GM21619 (cell line): ENCODE results near the gene HNRNPA2B1.
"Not testable (repeated sequence)": the region's sequence is repeated elsewhere in the genome, so short reads cannot be mapped to it uniquely, and the experiment has no call there.

ENCODE experiments used
- ATAC-seq: cut with Tn5 transposase; IDR thresholded peaks from one replicate; pipeline ENCODE4 v1.9.1; 2021; ENCODE audit not compliant: unreplicated experiment

The HNRNPA2B1 gene

DNA sequence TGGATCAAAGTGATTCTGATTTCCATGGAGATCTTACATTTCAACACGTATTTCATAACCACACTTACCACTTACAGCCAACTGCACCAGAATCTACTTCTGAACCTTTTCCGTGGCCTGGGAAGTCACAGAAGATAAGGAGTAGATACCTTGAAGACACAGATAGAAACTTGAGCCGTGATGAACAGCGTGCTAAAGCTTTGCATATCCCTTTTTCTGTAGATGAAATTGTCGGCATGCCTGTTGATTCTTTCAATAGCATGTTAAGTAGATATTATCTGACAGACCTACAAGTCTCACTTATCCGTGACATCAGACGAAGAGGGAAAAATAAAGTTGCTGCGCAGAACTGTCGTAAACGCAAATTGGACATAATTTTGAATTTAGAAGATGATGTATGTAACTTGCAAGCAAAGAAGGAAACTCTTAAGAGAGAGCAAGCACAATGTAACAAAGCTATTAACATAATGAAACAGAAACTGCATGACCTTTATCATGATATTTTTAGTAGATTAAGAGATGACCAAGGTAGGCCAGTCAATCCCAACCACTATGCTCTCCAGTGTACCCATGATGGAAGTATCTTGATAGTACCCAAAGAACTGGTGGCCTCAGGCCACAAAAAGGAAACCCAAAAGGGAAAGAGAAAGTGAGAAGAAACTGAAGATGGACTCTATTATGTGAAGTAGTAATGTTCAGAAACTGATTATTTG, 15.3 kb downstream of the HNRNPA2B1 start:
- ATAC-seq, result no peak

- not testable (repeated sequence) for ATAC-seq
Observed at GRCh38 chr7:26184281-26185101, 16.1 kb downstream of the HNRNPA2B1 start.

GRCh38 chr7:26183545-26184280, 16.8 kb downstream of the HNRNPA2B1 start:
- no peak for ATAC-seq

- ATAC-seq, result no peak
Observed at GRCh38 chr7:26182706-26183105, 17.8 kb downstream of the HNRNPA2B1 start.

DNA sequence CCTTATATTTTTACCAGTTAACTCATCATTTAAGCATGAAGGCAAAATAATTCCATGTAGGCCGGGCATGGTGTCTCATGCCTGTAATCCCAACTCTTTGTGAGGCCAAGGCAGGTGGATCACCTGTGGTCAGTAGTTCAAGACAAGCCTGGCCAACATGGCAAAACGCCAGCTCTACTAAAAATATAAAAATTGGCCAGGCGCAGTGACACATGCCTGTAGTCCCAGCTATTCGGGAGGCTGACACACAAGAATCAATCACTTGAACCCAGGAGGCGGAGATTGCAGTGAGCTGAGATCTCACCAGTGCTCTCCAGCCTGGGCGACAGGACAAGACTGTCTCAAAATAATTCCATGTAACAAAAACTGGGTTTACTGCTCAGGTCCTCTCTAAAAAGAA, 18.3 kb downstream of the HNRNPA2B1 start:
- no peak for ATAC-seq

DNA sequence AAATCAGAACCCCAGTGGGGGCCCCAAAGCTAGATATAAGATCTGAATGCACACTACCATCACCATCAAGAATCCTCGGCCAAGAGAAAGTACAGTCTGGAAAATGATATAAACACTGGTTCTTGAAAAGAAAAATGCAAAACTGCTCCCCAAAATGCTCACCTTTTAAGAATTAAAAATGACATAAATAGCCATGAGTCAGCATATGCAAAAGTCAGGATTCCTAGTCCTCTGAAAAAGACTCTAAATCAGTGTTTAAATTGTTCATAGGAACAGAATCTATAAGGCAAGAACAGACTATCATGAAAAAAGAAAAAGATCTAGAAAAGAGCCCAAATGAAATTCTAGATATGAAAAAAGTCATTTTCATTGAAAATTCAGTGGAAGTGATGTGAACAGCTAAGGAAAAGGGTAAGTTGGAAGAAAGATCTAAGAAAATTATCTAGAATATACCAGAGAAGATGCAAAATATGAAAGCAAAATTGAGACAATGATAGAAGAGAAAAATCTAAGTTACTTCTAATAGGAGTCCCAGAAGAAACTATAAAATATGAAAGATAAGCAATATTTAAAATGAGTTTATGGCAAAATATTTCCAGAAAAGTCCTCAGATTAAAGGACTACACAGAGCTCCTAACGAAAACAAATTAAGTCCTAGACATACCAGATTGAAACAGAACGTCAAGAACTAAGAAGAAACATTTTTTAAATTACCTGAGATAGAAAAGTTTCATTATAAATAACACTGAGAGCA, 18.9 kb downstream of the HNRNPA2B1 start:
- ATAC-seq, result no peak

GRCh38 chr7:26180792-26181198, 19.8 kb downstream of the HNRNPA2B1 start:
- no peak for ATAC-seq

DNA sequence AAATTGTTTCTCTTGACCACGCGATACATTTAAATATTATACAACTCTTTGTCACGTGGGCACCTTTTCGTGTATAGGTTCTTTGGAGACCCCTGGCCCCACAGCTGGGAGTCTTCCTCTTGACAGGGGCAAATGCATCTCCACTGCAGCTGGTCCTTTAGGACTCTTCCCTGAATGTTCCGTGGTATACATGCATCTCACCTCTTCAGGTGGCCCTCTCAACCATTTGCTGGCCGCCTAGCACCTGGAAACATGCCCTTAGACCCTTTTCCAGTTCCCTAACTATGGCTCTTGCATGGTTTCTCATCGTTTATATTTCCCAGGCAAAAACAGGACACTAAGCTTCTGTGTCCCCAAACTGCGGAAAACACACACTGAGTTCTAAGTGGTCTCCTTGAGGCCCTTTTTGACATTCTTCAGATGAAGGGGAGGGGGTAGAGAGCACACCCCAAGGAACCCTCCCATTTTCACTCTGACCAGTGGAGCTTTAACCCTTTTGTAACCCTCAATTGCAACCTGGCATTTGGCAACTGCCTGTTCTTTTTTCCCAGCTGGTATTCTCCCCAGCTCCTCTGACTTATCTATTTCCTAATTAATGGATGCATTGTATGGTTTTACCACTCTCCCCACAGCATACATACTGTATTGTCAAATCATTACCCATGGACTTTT, 20.6 kb downstream of the HNRNPA2B1 start:
- no peak for ATAC-seq

DNA sequence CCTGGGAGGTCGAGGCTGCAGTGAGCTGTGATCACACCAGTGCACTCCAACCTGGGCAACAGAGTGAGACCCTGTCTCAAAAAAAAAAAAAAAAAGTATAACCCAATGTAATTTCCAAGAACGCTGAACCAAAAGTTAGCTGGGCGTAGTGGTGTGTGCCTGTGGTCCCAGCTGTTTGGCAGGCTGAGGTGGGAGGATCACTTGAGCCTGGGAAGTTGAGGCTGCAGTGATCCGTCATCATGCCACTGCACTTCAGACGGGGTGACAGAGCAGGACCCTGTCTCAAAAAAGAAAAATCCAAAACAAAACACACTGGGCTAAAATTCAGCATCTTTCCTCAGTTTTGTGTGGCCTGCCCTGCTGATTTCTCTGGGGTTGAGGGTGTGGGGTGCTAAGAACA, 21.1 kb downstream of the HNRNPA2B1 start:
- ATAC-seq, result no peak

DNA sequence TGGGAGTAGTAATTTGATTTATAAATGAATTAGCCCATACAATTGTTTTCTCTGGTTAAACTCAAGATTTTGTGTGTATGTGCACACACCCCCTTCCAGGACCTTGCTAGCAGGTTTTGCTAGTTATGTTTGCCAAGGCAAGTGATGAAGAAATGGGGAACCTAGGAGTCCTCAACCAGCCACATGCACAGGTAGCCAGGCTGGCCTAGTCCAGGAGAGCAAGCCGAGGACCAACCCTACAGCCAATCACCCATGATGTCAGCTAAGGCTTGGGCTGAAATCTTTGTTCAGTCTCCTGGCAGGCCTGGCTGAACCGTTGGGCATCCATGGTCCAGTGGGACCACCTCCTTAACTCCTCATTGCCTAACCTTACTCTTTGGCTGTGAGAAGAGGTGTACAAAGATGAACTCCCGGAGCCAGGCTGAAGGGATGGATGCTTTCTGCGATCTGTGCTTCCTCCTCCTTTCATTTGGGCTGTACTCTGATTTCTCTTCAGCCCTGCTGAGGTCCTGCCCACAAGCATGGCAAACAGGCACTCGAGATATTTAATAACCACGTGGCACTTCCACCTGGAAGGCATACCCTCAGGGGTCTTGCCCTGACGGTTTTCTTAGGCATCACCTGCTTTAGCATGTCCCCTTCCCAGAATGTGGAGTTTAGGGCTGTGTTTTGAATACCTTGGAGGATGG, 22.1 kb downstream of the HNRNPA2B1 start:
- ATAC-seq, result no peak

- not testable (repeated sequence) for ATAC-seq
Observed at GRCh38 chr7:26177269-26177668, 23.3 kb downstream of the HNRNPA2B1 start.

DNA sequence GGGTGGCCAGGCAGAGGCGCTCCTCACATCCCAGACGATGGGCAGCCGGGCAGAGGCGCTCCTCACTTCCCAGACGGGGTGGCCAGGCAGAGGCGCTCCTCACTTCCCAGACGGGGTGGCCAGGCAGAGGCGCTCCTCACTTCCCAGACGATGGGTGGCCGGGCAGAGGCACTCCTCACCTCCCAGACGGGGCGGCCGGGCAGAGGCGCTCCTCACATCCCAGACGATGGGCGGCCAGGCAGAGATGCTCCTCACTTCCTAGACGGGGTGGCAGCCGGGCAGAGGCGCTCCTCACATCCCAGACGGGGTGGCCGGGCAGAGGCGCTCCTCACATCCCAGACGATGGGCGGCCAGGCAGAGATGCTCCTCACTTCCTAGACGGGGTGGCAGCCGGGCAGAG, 23.9 kb downstream of the HNRNPA2B1 start:
- not testable (repeated sequence) for ATAC-seq

- ATAC-seq, result not testable (repeated sequence)
Observed at GRCh38 chr7:26175903-26176302, 24.6 kb downstream of the HNRNPA2B1 start.

DNA sequence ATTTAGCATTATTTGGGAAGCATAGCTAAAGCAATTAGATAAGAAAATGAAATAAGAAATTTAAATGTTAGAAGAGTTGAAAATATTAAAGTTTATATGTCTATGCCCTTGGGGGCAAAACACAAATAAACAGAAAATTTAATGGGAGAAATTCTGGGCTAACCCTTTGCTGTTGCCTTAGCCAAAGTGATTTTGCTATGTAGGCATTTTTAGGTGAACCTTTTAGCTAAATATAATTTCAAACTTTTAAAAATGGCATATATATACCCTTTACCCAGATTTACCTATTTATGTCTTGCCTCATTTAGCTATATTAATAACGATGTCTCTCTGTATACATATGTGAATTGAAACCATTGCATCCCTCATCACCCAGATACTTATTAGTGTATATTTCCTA, 28.5 kb downstream of the HNRNPA2B1 start:
- no peak for ATAC-seq

- ATAC-seq, result no peak
Observed at GRCh38 chr7:26171601-26172000, 28.9 kb downstream of the HNRNPA2B1 start.

- no peak for ATAC-seq
Observed at GRCh38 chr7:26170663-26171062, 29.9 kb downstream of the HNRNPA2B1 start.

DNA sequence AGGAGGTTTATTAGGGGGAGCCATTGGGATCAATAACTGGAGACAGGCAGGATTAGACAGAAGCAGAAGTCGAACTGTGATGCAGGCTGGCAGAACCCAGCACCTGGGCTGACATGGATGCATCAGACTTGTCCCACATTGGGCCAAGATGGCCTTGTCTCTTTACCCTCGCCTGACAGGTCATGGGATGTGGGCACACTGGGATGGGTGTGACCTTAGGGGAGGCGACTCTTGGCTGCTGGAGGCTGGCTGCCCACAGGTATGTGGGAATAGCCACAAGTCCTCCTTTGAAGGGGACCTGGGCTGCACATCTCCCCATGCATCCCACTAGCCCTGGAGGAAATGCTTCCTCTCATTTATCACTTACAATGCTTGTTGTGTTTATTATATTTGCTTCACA, 31.3 kb downstream of the HNRNPA2B1 start:
- no peak for ATAC-seq

GRCh38 chr7:26168458-26169023, 32.0 kb downstream of the HNRNPA2B1 start:
- ATAC-seq, result no peak

- peak; percentile 79 for ATAC-seq
Observed at GRCh38 chr7:26167303-26167934, 33.1 kb downstream of the HNRNPA2B1 start.
